Kidney tubule cell (primary cell): Measurements from ENCODE around the gene ARID3C.

ENCODE experiments used
- DNase-seq: peaks from one replicate; pipeline ENCODE4 v3.0.0-alpha.2; 2018; ENCODE audit warnings: low spot score

ARID3C gene

GRCh38 chr9:34576597-34577399, 52.1 kb downstream of the ARID3C start:
- DNase-seq, result no peak

- no peak for DNase-seq
Observed at GRCh38 chr9:34575862-34576596, 52.8 kb downstream of the ARID3C start.

- DNase-seq, result no peak
Observed at GRCh38 chr9:34575241-34575640, 53.6 kb downstream of the ARID3C start.

GRCh38 chr9:34574571-34574970, 54.3 kb downstream of the ARID3C start:
- no peak for DNase-seq

GRCh38 chr9:34573599-34574325, 55.1 kb downstream of the ARID3C start:
- DNase-seq, result no peak

DNA sequence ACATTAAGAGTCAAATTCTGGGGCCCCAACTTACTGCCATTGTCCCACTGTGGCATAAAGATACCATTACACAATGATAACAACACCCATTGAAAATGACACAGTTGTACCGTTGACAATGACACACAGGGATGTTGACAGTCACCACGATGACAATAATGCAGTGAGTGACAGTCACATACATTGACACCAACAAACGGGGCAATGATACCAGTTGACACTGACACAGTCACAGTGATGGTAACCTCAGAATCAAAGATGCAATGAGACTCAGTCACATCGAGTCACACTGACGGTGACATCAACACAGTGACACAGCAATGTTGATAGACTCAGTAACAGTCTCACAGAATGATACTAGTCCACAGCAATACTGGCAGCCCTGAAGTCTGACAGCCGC, 56.2 kb downstream of the ARID3C start:
- no peak for DNase-seq

GRCh38 chr9:34572092-34572491, 56.8 kb downstream of the ARID3C start:
- DNase-seq, result no peak

GRCh38 chr9:34571481-34571810, 57.4 kb downstream of the ARID3C start:
- no peak for DNase-seq
